Ishikawa (cell line): ENCODE measurements around the gene TSC22D1.

Experiments
- EGR1 ChIP-seq: IDR thresholded peaks from 2 replicates; pipeline ENCODE4 v1.6.1; 2012
- FOXM1 ChIP-seq: IDR thresholded peaks from 2 replicates; pipeline ENCODE4 v1.6.1; 2012; ENCODE audit warnings: low read depth, borderline replicate concordance
- RAD21 ChIP-seq: IDR thresholded peaks from 2 replicates; pipeline ENCODE4 v1.6.1; 2012; ENCODE audit warnings: low read depth
- YY1 ChIP-seq: IDR thresholded peaks from 2 replicates; pipeline ENCODE4 v1.6.1; 2012; ENCODE audit warnings: low read depth
- TF ChIP-seq, protein P1 (sequence below): IDR thresholded peaks from 2 replicates; pipeline ENCODE4 v1.6.1; 2012; ENCODE audit warnings: low read depth, mild to moderate bottlenecking

DNA sequence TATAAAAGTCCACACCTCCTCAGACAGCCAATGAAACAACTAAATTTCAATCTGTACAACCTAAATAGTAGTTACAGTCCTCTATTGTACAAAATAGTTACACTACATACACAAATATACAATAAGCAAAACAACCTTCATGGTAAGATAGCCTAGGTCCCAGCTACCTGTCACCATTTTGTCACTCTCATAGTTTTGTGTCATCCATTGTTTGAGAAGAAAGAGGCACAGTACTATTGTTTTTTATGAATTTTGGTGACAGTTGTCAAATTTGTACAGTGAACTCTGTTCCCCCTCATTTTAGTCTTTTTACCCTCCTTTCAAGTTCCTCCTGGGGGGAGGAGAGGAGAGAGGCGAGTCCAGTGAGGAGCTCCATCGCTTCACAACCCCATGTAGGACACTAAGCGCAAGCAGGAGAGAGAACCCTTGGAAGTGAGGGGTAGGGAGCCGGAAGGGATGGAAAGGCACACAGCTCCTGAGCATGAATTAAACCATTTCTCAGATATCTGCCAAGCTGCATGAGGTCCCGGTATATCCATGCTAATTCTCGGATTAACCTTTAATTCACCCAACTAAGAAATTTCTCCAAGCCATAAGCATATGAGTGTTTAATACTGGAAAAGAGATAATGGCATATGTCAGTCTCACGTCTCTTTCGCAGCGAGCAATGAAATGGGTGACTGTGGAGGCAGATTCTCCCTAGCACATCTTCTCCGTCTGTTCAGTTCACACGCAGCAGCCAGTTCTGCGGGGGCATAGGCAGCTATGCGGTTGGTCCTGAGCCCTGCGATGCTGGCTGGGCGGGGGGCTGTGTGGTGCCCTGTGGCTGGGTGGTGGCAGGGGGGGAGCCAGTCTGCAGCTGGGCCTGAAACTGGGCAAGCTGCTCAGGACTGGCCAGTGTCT lies 142.0 kb downstream of the TSC22D1 start:
- TF ChIP-seq RAD21 (no peak), EGR1 (no peak), YY1 (no peak), FOXM1 (no peak)
- TF ChIP-seq, protein P1, sequence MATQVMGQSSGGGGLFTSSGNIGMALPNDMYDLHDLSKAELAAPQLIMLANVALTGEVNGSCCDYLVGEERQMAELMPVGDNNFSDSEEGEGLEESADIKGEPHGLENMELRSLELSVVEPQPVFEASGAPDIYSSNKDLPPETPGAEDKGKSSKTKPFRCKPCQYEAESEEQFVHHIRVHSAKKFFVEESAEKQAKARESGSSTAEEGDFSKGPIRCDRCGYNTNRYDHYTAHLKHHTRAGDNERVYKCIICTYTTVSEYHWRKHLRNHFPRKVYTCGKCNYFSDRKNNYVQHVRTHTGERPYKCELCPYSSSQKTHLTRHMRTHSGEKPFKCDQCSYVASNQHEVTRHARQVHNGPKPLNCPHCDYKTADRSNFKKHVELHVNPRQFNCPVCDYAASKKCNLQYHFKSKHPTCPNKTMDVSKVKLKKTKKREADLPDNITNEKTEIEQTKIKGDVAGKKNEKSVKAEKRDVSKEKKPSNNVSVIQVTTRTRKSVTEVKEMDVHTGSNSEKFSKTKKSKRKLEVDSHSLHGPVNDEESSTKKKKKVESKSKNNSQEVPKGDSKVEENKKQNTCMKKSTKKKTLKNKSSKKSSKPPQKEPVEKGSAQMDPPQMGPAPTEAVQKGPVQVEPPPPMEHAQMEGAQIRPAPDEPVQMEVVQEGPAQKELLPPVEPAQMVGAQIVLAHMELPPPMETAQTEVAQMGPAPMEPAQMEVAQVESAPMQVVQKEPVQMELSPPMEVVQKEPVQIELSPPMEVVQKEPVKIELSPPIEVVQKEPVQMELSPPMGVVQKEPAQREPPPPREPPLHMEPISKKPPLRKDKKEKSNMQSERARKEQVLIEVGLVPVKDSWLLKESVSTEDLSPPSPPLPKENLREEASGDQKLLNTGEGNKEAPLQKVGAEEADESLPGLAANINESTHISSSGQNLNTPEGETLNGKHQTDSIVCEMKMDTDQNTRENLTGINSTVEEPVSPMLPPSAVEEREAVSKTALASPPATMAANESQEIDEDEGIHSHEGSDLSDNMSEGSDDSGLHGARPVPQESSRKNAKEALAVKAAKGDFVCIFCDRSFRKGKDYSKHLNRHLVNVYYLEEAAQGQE = no peak
